GM19240 (cell line): Measurements from ENCODE around the gene SESN3.

Source experiments
- DNase-seq: peaks from one replicate; pipeline ENCODE4 v3.0.0; 2011; ENCODE audit warnings: low spot score; ENCODE audit not compliant: insufficient read length

SESN3 gene

DNA sequence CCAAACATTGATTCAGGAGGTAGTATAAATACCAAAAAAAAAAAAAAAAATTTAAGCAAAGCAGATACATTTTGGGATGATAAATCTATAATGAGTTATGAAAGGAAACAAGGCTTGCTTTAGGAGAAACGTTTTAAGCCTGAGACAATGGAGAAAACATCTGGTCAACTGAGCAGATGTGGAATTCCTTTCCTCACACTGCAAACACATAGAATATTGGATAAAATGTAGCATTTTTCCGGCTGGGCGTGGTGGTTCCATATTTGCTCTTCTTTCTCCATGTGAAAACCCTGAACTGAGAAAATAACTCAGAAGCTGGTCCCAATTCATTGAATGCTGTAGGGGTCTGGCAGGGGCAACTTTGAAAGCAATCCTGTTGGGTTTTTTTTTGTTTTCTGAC lies 107.4 kb downstream of the SESN3 start:
- no peak for DNase-seq

DNA sequence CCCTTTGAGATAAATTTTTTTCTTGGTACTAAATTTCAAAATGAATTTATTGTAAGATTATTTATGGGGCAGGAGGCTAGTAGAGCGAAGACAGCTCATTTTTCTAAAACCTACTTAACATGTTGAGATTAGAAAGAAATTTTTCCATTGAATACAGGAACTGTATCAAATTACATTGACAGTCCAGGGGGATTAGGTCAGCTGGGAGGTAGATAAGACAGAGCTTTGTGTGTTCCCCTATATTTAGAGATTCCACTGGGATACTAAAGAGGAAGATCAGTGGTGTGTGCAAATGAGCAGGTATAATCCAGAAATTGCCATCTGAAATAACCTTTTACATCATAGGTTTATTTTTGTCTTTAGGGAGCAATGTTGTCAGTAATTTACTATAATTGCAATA lies 109.3 kb downstream of the SESN3 start:
- no peak for DNase-seq

DNA sequence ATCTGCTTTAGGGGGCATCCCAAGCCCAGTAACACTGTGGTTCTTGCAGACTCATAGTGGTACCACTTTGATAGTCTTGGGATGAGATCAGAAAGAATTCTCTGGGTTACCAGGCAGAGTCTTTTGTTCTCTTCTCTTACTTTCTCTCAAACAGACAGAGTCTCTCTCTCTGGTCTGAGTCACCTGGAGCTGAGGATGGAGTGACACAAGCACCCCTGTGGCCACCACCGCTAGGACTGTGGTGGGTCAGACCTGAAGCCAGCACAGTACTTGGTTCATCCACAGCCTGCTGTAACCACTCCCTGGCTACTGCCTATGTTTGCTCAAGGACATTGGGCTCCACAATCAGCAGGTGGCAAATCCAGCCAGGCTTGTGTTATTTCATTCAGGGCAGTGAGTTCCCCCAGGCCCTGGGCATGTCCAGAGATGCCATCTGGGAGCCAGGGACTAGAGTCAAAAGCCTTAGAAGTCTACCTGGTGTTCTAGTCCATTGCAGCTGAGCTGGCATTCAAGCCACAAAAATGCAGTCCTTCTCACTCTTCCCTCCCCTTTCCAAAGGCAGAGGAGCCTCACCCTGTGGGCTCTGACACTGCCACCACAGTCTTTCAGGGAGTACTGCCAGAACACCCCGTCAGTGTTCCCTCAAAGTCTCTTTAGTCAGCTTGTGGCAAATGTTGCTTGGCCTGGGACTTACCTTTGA lies 111.5 kb downstream of the SESN3 start:
- no peak for DNase-seq

DNA sequence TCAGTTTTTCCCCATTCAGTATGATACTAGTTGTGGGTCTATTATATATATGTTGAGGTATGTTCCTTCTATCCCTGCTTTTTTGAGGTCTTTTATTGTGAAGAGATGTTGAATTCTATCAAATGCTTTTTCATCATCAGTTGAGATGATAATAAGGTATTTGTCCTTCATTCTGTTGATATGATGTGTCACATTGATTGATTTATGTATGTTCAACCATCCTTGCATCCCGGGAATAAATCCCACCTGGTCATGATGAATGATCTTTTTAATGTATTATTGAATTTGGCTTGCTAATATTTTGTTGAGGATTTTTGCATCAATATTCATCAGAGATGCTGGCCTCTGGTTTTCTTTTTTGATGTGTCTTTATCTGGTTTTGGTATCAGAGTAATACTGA lies 115.4 kb downstream of the SESN3 start:
- DNase-seq = no peak
